ENCODE results near the gene RHOG.

Gene RHOG

GRCh38 chr11:3809624-3809928 is 31.2 kb downstream of the RHOG start:
- no peak overlapping the region for H3K4me3 ChIP-seq (ENCODE audit: low read depth, low read length)
- no peak for TF ChIP-seq CTCF (IDR thresholded peaks at IDR 0.05; ENCODE audit: low read depth, low read length)

- TF ChIP-seq CTCF (IDR thresholded peaks at IDR 0.05; ENCODE audit: low read depth, low read length): no peak
- peak overlapping the region; percentile 79 for H3K4me3 ChIP-seq (ENCODE audit: low read depth, low read length)
Observed at GRCh38 chr11:3808861-3809623, 31.7 kb downstream of the RHOG start.

GRCh38 chr11:3807909-3808860 is 32.6 kb downstream of the RHOG start, which contains the start of gene PGAP2:
TSS of gene PGAP2 (plus strand) at chr11:3808560. CDS start at chr11:3811260, 2,700 bp downstream.
- H3K4me3 ChIP-seq (ENCODE audit: low read depth, low read length): peak within 1 kb of the TSS; percentile 79
- peak; percentile 83 for TF ChIP-seq CTCF (IDR thresholded peaks at IDR 0.05; ENCODE audit: low read depth, low read length)

- H3K4me3 ChIP-seq (ENCODE audit: low read depth, low read length): no peak overlapping the region
- TF ChIP-seq CTCF (IDR thresholded peaks at IDR 0.05; ENCODE audit: low read depth, low read length): no peak
Observed at GRCh38 chr11:3803726-3804495, 36.8 kb downstream of the RHOG start.

- TF ChIP-seq CTCF (IDR thresholded peaks at IDR 0.05; ENCODE audit: low read depth, low read length): no peak
- no peak overlapping the region for H3K4me3 ChIP-seq (ENCODE audit: low read depth, low read length)
Observed at GRCh38 chr11:3802011-3802790, 38.6 kb downstream of the RHOG start.

- H3K4me3 ChIP-seq (ENCODE audit: low read depth, low read length): no peak overlapping the region
- no peak for TF ChIP-seq CTCF (IDR thresholded peaks at IDR 0.05; ENCODE audit: low read depth, low read length)
Observed at GRCh38 chr11:3799873-3800272, 40.9 kb downstream of the RHOG start.
